Testis (tissue), 2 donors: ENCODE data around the gene NEBL.

Experiments used
- CTCF ChIP-seq, 3 experiments: fragments of 450-650 bp in 2 of 3; fragments of 200-600 bp in 1 of 3; sonication (generic) in 1 of 3; IDR thresholded peaks; one replicate each; pipeline ENCODE4 v1.5.1; 2016 to 2019; ENCODE audit warnings: antibody characterized with exemption in 3 of 3, mild to moderate bottlenecking in 2 of 3, moderate library complexity in 1 of 3
- POLR2A ChIP-seq: fragments of 450-650 bp; IDR thresholded peaks from one replicate; pipeline ENCODE4 v1.6.1; 2017; ENCODE audit warnings: antibody characterized with exemption, mild to moderate bottlenecking, moderate library complexity

- TF ChIP-seq CTCF (IDR thresholded peaks at IDR 0.05) (no peak), POLR2A (no peak)
Measured at GRCh38 chr10:20877986-20878983, 18.8 kb downstream of the NEBL start.
